Measurements from ENCODE around the gene STPG4.

DNA sequence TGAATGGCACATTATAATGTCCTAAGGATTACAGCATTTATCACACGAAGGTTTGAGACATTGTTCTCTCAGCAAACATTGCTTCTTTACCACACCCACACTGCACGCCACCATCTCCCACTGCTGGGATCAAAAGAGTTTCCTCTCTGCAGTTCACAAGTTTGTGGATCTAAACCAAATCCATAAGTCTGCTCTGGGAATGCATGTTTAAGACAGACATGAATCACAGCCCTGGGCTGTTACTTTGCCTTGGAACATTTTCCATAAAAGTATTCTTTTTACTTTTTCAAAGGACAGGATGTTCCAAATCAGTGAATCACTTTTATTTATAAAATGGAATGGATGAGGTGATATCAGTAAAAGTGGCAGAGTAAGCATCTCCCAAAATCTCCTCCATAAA is 36.1 kb downstream of the STPG4 start:
- TF ChIP-seq MZF1 (tag by site-specific recombination; IDR thresholded peaks at IDR 0.05; ENCODE audit: borderline replicate concordance) (no peak), ZEB2 (tag by site-specific recombination; IDR thresholded peaks at IDR 0.05) (no peak), REST (tag by site-specific recombination; IDR thresholded peaks at IDR 0.05) (no peak)
- TF ChIP-seq, protein P1, sequence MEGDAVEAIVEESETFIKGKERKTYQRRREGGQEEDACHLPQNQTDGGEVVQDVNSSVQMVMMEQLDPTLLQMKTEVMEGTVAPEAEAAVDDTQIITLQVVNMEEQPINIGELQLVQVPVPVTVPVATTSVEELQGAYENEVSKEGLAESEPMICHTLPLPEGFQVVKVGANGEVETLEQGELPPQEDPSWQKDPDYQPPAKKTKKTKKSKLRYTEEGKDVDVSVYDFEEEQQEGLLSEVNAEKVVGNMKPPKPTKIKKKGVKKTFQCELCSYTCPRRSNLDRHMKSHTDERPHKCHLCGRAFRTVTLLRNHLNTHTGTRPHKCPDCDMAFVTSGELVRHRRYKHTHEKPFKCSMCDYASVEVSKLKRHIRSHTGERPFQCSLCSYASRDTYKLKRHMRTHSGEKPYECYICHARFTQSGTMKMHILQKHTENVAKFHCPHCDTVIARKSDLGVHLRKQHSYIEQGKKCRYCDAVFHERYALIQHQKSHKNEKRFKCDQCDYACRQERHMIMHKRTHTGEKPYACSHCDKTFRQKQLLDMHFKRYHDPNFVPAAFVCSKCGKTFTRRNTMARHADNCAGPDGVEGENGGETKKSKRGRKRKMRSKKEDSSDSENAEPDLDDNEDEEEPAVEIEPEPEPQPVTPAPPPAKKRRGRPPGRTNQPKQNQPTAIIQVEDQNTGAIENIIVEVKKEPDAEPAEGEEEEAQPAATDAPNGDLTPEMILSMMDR (tag by site-specific recombination; IDR thresholded peaks at IDR 0.05), result no peak

All from HEK293 (cell line).